ENCODE measurements around the gene TNP2.

TNP2 gene

DNA sequence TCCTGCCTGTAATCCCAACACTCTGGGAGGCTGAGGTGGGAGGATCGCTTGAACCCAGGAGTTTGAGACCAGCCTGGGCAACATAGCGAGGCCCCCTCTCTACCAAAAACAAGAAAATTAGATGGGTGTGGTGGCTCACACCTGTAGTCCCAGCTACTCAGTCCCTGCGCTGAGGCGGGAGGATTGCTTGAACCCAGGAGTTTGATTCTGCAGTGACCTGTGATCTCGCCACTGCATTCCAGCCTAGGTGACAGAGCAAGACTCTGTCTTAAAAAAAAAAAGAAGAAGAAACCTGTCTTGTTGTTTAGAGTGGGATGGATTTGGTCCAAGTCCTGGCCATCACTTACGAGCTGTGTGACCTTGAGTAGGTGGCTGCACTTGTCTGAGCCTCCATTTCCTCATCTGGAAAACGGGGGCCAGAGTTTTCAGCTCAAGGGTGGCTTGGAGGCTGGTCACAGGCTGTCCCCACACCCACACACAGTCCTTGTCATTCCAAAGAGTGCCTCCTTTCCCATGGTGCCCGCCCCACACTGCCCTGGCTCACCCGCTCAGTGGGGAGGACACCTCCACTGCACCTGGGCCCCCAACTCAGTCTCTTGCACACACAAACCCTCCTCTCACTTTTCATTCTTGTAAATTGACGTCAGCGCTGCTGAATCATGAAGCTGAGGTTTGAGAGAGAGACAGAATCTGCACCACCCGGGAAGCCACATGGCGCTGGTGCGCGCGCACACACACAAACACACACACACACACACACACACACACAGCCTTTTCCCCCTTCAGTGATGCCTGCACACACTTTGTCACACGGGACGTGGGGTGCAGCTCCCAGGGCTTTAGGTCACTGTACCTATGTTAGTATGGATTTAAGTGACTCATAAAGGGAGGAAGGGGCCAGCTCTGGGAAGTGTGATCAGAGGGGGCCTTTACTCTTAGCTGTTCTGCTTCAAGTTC is 17.3 kb downstream of the TNP2 start:
- Histone ChIP-seq H3K9ac (ENCODE audit: low read depth, low read length) (no peak overlapping the region), H3K4me1 (ENCODE audit: control insufficient read depth, insufficient read depth, low read length) (peaks cover 14% of the 10 kb centered on the region), H3K4me2 (ENCODE audit: low read length) (no peak overlapping the region), H3K36me3 (ENCODE audit: insufficient read depth, low read length) (no peaks in the 10 kb centered on the region), H3K4me3 (ENCODE audit: low read length) (no peak overlapping the region), H3K27me3 (ENCODE audit: control insufficient read depth, insufficient read depth, low read length) (no peaks in the 10 kb centered on the region), H3K9me3 (replicated peaks; ENCODE audit: low read length) (no peaks in the 10 kb centered on the region)

DNA sequence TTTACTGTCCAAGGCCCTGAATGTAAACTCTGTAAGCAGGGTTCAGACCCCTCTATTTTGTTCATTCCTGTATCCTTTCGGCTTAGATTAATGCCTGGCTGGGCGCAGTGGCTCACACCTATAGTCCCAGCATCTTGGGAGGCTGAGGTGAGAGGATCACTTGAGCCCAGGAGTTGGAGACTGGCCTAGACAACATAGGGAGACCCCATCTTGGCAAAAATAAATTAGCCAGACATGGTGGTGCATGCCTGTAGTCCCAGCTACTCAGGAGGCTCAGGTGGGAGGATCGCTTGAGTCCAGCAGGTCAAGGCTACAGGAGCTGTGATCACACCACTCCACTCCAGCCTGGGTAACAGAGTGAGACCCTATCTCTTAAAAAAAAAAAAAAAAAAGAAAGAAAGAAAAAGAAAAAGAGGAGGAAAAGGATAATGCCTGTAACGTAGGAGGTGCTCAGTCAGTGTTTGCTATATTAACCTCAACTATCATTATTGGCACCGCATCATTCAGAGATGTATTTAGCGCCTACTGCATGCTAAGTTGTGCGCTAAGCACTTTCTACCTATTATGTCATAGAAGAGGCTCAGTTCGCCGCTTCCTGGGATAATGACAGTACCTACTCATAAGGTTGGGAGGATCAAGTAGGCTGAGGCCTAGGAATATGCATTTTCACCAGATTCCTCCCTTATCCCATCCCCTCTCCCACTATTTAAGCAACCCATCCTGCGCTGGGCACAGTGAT is 18.2 kb downstream of the TNP2 start:
- H3K4me3 ChIP-seq (ENCODE audit: low read length), result no peak overlapping the region
- peaks cover 13% of the 10 kb centered on the region for H3K4me1 ChIP-seq (ENCODE audit: control insufficient read depth, insufficient read depth, low read length)
- H3K4me2 ChIP-seq (ENCODE audit: low read length), result no peak overlapping the region
- H3K9me3 ChIP-seq (replicated peaks; ENCODE audit: low read length), result no peaks in the 10 kb centered on the region
- H3K36me3 ChIP-seq (ENCODE audit: insufficient read depth, low read length), result no peaks in the 10 kb centered on the region
- no peak overlapping the region for H3K9ac ChIP-seq (ENCODE audit: low read depth, low read length)
- H3K27me3 ChIP-seq (ENCODE audit: control insufficient read depth, insufficient read depth, low read length), result no peaks in the 10 kb centered on the region

DNA sequence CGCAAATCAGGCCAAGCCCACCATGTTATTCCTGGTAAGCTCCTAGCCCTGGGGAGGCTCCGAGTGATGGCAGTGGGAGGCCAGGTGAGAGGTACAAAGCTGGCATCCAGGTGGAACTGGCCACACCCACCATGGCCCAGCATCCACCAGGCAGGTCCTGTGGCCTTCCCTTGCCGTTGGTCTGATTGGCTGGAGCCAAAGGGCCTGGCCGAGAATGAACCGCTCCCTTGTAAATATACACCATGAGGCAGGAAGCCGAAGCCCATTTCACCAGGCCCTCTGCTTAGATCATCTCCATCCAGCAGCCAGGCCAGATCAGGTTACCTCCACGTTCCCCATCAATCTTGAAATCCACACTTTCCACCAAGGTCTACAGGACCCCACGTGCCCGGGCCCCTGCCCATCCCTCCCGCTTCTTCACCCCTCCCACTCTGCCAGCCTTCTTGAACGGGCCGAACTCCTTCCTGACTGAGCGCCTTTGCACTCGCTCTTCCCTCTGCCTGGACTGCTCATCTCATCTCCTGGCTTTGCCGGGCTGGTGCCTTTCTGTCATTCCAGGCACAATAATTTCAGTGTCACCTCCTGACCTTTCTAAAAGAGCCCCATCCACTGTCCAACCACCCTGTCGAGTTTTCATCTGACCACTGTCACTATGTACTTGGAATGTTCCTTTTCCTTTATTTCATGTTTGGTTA is 18.9 kb downstream of the TNP2 start:
- H3K9ac ChIP-seq (ENCODE audit: low read depth, low read length), result no peak overlapping the region
- no peaks in the 10 kb centered on the region for H3K36me3 ChIP-seq (ENCODE audit: insufficient read depth, low read length)
- no peak overlapping the region for H3K4me3 ChIP-seq (ENCODE audit: low read length)
- H3K4me2 ChIP-seq (ENCODE audit: low read length), result no peak overlapping the region
- no peaks in the 10 kb centered on the region for H3K9me3 ChIP-seq (replicated peaks; ENCODE audit: low read length)
- H3K27me3 ChIP-seq (ENCODE audit: control insufficient read depth, insufficient read depth, low read length), result peaks cover 1% of the 10 kb centered on the region
- H3K4me1 ChIP-seq (ENCODE audit: control insufficient read depth, insufficient read depth, low read length), result peaks cover 13% of the 10 kb centered on the region

DNA sequence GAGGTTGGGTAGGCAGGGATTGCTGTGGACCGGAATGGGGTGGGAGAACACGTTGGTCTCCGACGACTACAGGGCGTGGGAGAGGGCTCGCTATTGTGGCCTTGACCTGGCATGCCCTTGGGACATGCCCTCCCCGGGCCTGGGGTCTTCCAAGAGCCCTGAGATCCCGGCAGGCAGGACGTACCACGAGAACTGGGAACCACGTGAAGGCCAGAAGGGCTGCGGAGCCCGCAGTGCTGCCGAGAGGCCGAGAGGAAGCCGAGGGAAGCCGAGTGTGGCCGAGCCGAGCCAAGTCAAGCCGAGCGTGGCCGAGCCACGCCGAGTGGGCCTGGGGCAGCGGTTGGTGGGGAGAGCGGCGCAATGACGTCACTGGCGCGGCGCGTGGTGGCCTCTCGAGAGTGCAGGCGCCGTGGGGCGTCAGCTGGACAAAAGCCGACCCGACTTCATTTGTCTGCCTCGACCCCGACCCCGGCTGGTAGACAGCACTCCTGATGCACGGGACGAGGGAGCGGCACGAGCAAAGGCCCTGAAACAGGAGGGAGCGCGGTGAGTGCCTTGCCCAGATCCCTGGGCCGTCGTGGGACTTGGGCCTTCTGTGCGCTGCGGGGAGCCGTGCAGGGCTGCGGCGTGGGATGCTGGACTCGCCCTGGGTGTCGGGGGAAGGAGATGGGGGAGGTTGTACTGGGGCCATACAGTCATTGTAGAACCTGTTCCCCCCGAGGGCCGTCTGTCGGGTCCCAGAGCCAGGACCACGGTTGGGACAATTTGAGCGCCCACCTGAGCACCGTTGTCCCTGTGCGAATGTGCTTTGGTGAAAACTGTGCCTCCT is 19.7 kb downstream of the TNP2 start:
- no peak overlapping the region for H3K9ac ChIP-seq (ENCODE audit: low read depth, low read length)
- H3K9me3 ChIP-seq (replicated peaks; ENCODE audit: low read length), result no peaks in the 10 kb centered on the region
- no peak overlapping the region for H3K4me2 ChIP-seq (ENCODE audit: low read length)
- peaks cover 5% of the 10 kb centered on the region for H3K4me1 ChIP-seq (ENCODE audit: control insufficient read depth, insufficient read depth, low read length)
- no peaks in the 10 kb centered on the region for H3K36me3 ChIP-seq (ENCODE audit: insufficient read depth, low read length)
- H3K27me3 ChIP-seq (ENCODE audit: control insufficient read depth, insufficient read depth, low read length), result peaks cover 3% of the 10 kb centered on the region
- no peak overlapping the region for H3K4me3 ChIP-seq (ENCODE audit: low read length)

DNA sequence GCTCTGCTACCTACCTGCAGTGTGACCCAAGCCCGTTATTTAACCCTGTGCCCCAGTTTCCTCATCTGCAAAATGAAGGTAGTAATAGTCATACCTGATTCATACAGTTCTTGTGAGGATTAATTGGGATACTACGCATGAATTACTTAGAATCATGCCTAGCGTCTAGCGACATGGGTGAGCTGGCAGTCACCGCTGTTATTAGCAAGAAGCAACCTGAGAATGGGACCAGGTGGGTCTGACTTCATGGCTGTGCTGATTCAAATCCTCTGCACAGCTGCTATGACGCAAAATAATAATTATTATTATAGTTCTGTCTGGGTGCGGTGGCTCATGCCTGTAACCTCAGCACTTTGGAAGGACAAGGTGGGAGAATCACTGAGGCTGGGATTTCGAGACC is 21.0 kb downstream of the TNP2 start:
- Histone ChIP-seq H3K4me3 (ENCODE audit: low read length) (no peak overlapping the region), H3K36me3 (ENCODE audit: insufficient read depth, low read length) (no peaks in the 10 kb centered on the region), H3K27me3 (ENCODE audit: control insufficient read depth, insufficient read depth, low read length) (peaks cover 10% of the 10 kb centered on the region), H3K9me3 (replicated peaks; ENCODE audit: low read length) (no peaks in the 10 kb centered on the region), H3K4me1 (ENCODE audit: control insufficient read depth, insufficient read depth, low read length) (no peaks in the 10 kb centered on the region), H3K9ac (ENCODE audit: low read depth, low read length) (no peak overlapping the region), H3K4me2 (ENCODE audit: low read length) (no peak overlapping the region)

DNA sequence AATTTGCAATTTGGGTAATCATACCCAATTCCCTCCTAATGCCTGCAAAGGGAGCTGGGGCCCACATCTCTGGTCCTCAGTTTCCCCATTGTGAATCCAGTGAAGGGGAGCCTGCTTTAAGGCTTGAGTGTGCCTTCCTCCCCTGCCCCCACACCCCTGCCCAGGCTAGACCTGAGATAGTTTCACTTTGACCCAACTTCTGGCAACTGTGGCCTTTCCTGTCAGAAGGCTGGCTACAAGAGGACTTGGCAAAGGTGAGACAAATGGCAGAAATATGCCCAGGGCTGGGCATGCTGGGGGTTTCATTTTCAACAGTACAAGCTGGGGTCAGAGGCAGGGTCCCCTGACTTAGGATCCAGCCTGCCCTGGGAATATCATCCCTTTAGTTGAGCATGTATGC is 23.1 kb downstream of the TNP2 start:
- Histone ChIP-seq H3K36me3 (ENCODE audit: insufficient read depth, low read length) (no peaks in the 10 kb centered on the region), H3K4me1 (ENCODE audit: control insufficient read depth, insufficient read depth, low read length) (no peaks in the 10 kb centered on the region), H3K9ac (ENCODE audit: low read depth, low read length) (no peak overlapping the region), H3K4me3 (ENCODE audit: low read length) (no peak overlapping the region), H3K4me2 (ENCODE audit: low read length) (no peak overlapping the region), H3K27me3 (ENCODE audit: control insufficient read depth, insufficient read depth, low read length) (peaks cover 22% of the 10 kb centered on the region), H3K9me3 (replicated peaks; ENCODE audit: low read length) (no peaks in the 10 kb centered on the region)

DNA sequence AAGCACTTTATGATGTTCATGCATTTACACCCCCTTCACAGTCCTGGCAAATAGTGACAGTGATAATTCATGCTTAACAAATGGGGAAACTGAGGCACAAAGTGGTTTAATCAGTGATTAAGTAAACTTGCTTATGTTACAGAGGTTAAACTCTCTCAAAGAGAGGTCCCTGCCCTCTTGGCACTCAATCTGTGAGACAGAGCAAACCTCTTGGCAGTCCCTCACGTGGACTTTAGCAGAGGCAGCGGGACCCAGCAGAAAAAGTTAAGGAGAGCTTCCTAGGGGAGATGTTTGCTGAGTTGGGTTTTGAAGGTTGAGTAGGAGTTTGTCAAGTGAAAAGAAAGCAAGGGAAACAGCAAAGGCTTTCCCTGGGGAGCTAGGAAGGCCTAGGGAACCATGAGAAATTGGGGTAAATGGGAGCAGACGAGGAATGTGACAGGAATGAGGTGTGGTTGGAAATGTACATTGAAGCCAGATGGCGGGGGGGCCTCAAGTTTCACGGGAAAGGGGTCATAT is 23.8 kb downstream of the TNP2 start:
- H3K9me3 ChIP-seq (replicated peaks; ENCODE audit: low read length), result no peaks in the 10 kb centered on the region
- no peak overlapping the region for H3K9ac ChIP-seq (ENCODE audit: low read depth, low read length)
- no peaks in the 10 kb centered on the region for H3K36me3 ChIP-seq (ENCODE audit: insufficient read depth, low read length)
- peaks cover 22% of the 10 kb centered on the region for H3K27me3 ChIP-seq (ENCODE audit: control insufficient read depth, insufficient read depth, low read length)
- no peaks in the 10 kb centered on the region for H3K4me1 ChIP-seq (ENCODE audit: control insufficient read depth, insufficient read depth, low read length)
- H3K4me2 ChIP-seq (ENCODE audit: low read length), result no peak overlapping the region
- no peak overlapping the region for H3K4me3 ChIP-seq (ENCODE audit: low read length)

DNA sequence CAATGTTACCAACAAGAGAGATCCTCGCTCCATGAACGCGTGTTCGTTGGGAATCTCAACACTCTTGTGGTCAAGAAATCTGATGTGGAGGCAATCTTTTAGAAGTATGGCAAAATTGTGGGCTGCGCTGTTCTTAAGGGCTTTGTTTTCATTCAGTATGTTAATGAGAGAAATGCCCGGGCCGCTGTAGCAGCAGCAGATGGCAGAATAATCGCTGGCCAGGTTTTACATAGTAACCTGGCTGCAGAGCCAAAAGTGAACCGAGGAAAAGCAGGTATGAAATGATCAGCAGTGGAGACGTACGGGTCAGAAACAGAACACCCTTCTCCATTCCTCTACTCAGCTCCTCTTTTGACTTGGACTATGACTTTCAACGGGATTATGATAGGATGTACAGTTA is 26.5 kb downstream of the TNP2 start:
- H3K9ac ChIP-seq (ENCODE audit: low read depth, low read length), result no peak overlapping the region
- H3K27me3 ChIP-seq (ENCODE audit: control insufficient read depth, insufficient read depth, low read length), result peaks cover 22% of the 10 kb centered on the region

DNA sequence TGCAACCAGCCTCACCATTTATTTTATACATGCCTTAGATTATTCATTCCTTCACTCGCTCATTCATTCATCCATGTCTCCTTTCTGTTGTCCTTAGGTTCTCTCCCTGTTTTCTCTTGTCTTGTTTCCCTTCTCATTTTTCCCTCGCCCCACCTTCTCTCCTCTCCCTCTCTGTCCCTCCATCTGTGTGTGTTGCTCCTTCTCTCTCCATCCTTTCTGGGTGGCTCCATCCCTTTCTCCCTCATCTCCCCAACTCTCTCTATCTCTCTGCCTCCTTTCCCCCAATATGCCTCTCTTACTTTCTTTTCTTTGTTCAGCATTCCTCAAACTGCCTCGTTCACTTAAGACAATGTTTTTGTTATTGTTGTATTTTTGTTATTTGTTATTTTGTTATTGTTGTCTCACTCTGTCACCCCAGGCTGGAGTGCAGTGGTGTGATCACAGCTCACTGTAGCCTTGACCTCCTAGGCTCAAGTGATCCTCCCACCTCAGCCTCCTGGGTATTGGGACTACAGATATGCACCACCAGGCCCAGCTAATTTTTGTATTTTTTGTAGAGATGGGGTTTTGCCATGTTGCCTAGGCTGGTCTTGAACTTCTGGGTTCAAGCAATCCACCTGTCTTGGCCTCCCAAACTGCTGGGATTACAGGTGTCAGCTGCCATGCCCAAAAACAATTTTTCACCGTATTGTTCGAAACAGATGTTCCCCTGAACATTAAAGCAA is 27.5 kb downstream of the TNP2 start:
- Histone ChIP-seq H3K9me3 (replicated peaks; ENCODE audit: low read length) (no peaks in the 10 kb centered on the region), H3K4me1 (ENCODE audit: control insufficient read depth, insufficient read depth, low read length) (no peaks in the 10 kb centered on the region), H3K36me3 (ENCODE audit: insufficient read depth, low read length) (no peaks in the 10 kb centered on the region), H3K9ac (ENCODE audit: low read depth, low read length) (no peak overlapping the region), H3K4me2 (ENCODE audit: low read length) (no peak overlapping the region), H3K4me3 (ENCODE audit: low read length) (no peak overlapping the region), H3K27me3 (ENCODE audit: control insufficient read depth, insufficient read depth, low read length) (peaks cover 22% of the 10 kb centered on the region)

More for the DNA sequence above, 26.5 kb downstream of the TNP2 start:
- Histone ChIP-seq H3K4me1 (ENCODE audit: control insufficient read depth, insufficient read depth, low read length) (no peaks in the 10 kb centered on the region), H3K36me3 (ENCODE audit: insufficient read depth, low read length) (no peaks in the 10 kb centered on the region), H3K4me3 (ENCODE audit: low read length) (no peak overlapping the region), H3K9me3 (replicated peaks; ENCODE audit: low read length) (no peaks in the 10 kb centered on the region), H3K4me2 (ENCODE audit: low read length) (no peak overlapping the region)

DNA sequence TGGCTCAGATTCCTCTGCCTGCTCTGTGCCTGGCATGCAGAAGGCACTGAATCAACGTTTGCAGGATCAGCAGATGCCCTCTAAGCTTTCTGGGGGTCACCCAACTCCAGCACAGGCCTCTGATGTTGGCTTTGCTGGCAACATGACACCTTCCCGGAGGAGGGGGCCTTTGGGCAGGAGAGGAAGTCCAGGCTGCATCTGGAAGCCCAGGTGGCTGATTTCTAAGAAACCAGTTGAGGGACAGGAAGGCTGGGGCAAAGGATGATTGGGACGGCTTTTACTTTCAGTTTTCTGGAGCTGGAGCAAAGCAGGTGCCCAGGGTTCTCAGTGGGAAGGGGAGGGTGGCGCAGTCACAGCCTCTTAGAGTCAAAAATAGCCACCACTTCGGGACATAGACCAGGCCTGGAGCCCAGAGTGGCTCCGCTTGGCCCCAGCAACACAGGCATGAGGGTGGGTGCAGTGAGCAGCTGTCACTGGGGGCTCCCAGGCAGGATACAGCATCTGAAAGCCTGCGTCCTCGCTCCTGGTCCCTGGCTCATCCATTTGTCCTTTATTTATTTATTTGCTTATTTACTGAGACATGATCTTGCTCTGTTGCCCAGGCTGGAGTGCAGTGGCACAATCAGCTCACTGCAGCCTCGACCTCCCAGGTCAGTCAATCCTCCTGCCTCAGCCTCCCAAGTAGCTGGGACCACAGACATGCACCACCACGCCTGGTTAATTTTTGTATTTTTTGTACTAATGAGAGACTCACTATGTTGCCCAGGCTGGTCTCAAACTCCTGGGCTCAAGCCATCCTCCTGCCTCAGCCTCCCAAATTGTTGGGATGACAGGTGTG is 28.3 kb downstream of the TNP2 start:
- peak overlapping the region; percentile 13 for H3K4me2 ChIP-seq (ENCODE audit: low read length)
- H3K4me3 ChIP-seq (ENCODE audit: low read length), result no peak overlapping the region
- no peaks in the 10 kb centered on the region for H3K9me3 ChIP-seq (replicated peaks; ENCODE audit: low read length)
- no peaks in the 10 kb centered on the region for H3K36me3 ChIP-seq (ENCODE audit: insufficient read depth, low read length)
- no peaks in the 10 kb centered on the region for H3K4me1 ChIP-seq (ENCODE audit: control insufficient read depth, insufficient read depth, low read length)
- H3K27me3 ChIP-seq (ENCODE audit: control insufficient read depth, insufficient read depth, low read length), result peaks cover 22% of the 10 kb centered on the region
- no peak overlapping the region for H3K9ac ChIP-seq (ENCODE audit: low read depth, low read length)
